ENCODE measurements around the gene DNAJC5. TPM values are rescaled to one million over a fixed set of nuclear protein-coding genes. Genes with fewer than 3 reads are reported as not detected.

DNAJC5 gene
- total RNA-seq, 1 donor from 2014 or later, result 53.8 TPM

GRCh38 chr20:63962426-63963347 lies 67.8 kb downstream of the DNAJC5 start:
- intact Hi-C loops (cut with micrococcal nuclease), result no loop called here

DNA sequence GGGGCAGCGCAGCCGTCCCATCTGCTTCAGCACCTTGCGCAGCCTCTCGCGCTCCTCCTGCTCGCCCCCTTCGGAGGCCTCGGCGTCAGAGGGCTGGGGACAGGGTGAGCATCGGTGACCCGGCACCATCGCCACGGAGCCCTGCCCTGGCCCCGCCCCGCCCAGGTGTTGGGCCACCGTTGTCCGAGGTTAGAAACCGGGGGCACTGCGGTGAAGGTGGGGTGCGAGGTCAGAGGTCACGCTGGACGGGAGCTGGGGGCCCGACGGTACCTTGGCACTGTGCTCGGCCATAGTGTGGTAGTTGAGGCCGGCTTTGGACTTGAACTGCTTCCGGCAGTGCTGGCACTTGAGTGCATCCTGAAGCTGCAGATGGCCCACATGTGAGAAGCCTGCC lies 68.4 kb downstream of the DNAJC5 start:
- intact Hi-C loops (cut with micrococcal nuclease), result no loop called here

GRCh38 chr20:63963784-63964301 lies 68.9 kb downstream of the DNAJC5 start:
- intact Hi-C loops (cut with micrococcal nuclease), result no loop called here

- intact Hi-C loops (cut with micrococcal nuclease), result no loop called here
These were observed 69.5 kb downstream of the DNAJC5 start for GRCh38 chr20:63964412-63964811.

- intact Hi-C loops (cut with micrococcal nuclease), result no loop called here
These were observed 71.4 kb downstream of the DNAJC5 start for GRCh38 chr20:63966172-63966943.

GRCh38 chr20:63966944-63967322 lies 72.0 kb downstream of the DNAJC5 start:
- intact Hi-C loops (cut with micrococcal nuclease), result no loop called here

DNA sequence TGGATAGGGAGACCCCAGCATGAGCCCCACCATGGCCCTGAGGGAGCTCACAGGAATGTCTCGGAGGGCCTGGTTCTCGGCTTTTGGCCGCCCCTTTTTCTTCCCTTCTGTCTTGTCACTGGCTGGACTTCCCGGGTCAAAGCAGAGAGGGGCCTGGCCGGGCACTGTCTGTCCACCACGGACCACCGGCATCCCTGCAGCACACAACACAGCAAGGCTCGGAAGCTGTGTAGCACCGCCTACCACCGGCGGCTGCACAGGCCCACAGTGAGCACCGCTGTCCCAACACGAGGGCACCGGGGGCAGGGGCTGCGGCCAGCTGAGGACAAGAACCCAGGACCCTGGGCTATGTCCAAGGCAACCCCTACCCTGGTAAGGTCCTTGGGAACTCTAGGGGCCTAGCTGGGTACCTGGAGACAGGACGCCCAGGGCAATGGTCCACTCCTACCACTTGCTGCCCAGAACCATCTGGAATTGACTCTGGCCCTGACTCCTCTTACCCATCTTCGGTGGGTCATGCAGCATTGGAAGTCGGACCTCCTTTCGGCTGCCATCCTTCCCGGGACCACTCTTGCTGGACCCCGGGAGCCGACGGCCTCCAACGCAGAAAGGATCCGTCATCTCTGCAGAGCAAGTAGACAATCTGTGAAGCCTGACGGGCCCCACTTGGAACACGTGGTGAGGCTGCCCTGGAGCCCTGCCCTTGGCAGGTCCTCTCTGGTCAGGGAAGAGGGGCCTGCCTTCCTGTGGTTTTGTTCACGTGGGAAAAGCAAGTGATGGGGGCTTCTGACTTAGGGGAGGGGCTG lies 72.6 kb downstream of the DNAJC5 start:
- intact Hi-C loops (cut with micrococcal nuclease), result no loop called here

DNA sequence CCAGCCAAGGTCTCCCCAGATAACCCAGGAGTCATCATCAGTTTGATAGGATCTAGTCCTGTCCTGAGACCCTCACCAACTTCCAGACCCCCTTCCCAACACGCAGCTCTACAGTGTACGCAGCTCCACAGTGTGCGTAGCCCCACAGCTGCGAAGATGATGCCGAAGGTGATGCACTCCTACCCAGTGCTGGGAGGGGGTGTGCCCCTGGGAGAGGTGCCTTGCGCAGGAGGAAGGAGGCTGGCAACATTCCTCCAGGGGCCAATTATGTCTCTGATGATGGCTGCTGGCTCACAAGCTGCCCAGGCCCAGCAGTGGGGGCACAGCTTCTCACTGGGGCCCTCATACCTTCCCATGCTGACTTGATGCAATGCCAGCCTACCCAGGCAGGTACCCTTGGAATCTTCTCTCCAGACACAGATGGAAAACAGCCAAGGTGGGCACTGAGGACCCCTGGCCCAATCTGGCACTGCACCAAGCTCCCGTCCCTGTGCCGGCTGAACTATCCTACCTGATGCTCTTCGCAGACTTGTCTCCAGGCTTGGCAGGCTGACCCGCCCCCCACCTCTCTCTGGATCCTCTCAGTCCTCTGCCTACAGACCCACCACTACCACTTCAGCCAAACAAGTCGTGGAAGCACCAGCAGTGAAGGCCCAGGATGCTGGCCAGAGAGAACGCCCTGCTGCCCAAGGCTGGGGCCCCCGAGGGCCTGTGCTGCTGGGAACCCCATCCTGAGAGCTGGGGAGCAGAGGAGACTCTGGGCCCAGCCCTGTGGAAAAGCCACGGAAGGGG lies 73.4 kb downstream of the DNAJC5 start:
- intact Hi-C loops (cut with micrococcal nuclease), result no loop called here

GRCh38 chr20:63968928-63969760 lies 74.2 kb downstream of the DNAJC5 start:
- intact Hi-C loops (cut with micrococcal nuclease), result no loop called here

DNA sequence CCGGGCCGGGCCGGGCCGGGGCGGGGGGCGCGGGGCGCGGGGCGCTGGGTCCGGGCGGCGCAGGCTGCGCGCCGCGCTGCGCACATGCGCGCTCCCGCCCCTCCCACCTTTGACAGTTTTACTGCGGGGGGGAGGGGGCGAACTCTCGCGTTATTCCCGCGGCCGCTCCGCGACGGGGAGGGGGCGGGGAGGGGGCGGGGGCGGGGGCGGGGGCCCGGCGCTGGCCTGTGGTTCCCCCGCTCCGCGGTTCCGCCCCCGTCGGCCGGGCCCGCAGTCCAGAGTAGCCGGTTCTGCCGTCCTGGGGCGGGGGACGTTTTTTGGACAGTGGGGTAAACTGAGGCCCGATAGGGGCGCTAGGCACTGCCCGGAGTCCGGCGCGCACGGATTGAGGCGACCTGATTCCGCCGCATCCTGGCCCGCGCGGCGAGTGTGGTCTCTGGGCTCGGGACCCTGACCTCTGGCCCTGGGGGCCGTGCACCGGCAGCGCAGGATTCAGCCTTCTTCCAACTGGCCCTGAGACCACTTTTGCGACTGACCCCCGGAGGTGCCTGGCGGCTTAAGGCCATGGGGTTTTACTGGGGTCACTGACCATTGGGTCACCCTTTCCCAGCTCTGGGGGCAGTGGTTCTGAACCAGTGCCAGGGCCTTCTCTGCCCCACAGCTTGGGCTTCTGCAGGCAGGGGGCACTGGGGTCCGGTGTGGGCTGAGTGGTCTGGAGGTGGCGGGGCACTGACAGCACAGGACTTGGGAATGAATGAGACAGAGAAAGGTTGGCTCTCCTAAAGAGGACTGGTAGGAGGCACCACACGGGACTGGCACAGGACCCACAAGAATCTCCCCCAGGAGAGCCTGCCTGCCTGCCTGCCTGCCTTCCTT lies 75.2 kb downstream of the DNAJC5 start, which contains the start of gene ZNF512B:
Gene ZNF512B, minus strand, starts transcription at position 93 of the 876 bp plus-strand sequence. CDS start 1,980 bp downstream, outside the sequence.
- intact Hi-C loops (cut with micrococcal nuclease), result loop anchor here (5.0 to 10.0 kb wide), 3 partner anchors 315 to 535 kb away; partner anchors contain the start of genes PTK6, RTEL1 and STMN3

DNA sequence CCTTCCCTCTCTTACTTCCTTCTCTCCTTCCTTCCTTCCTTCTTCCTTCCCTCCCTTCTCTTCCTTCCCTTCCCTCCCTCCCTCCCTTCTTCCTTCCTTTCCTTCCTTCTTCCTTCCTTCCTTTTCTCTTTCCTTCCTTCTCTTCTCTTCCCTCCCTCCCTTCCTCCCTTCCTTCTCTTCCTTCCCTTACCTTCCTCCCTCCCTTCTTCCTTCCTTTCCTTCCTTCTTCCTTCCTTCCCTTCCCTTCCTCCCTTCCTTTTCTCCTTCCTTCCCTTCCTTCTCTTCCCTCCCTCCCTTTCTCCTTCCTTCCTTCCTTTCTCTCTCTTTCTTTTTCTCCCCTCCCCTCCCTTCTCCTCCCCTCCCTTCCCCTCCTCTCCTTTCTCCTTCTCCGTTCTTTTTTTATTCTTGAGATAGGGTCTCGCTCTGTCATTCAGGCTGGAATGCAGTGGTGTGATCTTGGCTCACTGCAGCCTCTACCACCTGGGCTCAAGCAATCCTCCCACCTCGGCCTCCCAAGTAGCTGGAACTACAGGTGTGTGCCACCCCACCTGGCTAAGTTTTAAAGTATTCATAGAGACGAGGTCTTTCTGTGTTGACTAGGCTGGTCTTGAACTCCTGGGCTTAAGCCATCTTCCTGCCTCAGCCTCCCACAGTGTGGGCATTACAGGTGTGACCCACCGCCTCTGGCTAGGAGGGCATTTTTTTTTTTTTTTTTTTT lies 75.9 kb downstream of the DNAJC5 start:
- intact Hi-C loops (cut with micrococcal nuclease), result loop anchor here (5.0 to 10.0 kb wide), 3 partner anchors 316 to 536 kb away; partner anchors contain the start of genes PTK6, RTEL1 and STMN3

GRCh38 chr20:63971960-63972311 lies 77.0 kb downstream of the DNAJC5 start:
- intact Hi-C loops (cut with micrococcal nuclease), result loop anchor here (5.0 to 10.0 kb wide), 3 partner anchors 317 to 537 kb away; partner anchors contain the start of genes PTK6, RTEL1 and STMN3

GRCh38 chr20:63972312-63973159 lies 77.6 kb downstream of the DNAJC5 start:
- intact Hi-C loops (cut with micrococcal nuclease), result loop anchor here (5.0 to 10.0 kb wide), 3 partner anchors 318 to 538 kb away; partner anchors contain the start of genes PTK6, RTEL1 and STMN3

GRCh38 chr20:63973160-63973479 lies 78.2 kb downstream of the DNAJC5 start:
- intact Hi-C loops (cut with micrococcal nuclease), result loop anchor here (5.0 to 10.0 kb wide), 3 partner anchors 318 to 538 kb away; partner anchors contain the start of genes PTK6, RTEL1 and STMN3

DNA sequence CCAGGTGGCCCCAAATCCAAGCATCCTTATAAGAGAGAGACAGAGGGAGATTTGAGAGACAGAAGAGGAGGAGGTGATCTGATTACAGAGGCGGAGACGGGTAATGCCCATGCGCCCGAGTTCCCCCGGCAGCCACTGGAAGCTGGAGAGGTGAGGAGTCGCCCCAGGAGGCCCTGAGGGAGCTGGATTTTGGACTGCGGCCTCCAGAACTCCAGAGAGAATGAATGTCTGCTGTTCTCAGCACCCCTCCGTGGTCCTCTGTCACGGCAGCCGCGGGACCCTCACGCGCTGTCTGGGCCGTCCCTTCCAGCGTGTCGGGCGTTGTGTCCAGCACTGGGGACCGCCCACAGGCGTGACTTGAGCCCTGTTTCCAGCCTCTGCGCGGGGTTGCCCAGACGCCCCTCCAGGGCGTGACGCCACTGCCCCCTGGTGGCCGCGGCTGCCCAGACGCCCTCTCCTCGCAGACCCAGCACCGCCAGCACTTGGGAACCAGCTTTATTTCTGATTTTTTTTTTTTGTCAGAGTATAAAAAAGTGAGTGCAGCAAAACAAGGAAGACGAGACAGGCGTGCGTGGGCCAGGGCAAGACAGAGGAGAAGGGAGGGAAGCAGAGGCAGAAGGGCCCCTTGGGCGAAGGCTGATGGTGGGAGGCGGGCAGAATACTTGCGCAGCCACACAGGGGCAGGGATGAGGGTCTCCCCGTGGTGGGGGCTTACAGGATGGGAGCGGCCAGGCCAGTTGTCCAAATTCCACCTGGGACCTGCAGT lies 78.9 kb downstream of the DNAJC5 start:
- intact Hi-C loops (cut with micrococcal nuclease), result loop anchor here (5.0 to 10.0 kb wide), 3 partner anchors 319 to 539 kb away; partner anchors contain the start of genes PTK6, RTEL1 and STMN3

Data from T-helper 2 cell treated with Interferon-gamma antibody and Interleukin-4, amounts not matched to agents 100 ng/mL and 5 ng/mL, for 36 hours (primary cell).